KOPT-K1 (cell line): ENCODE results near the gene TIMP1.
A peak's percentile ranks its signal among the peaks of the same experiment; 100 is the strongest.

Experiments used
- H3K27ac ChIP-seq: fragments of 200-600 bp; sonication (generic); 2 replicates; pipeline ENCODE4 v1.5.1; 2016; ENCODE audit warnings: antibody characterized with exemption, mild to moderate bottlenecking, low read depth, low read length; ENCODE audit not compliant: poor library complexity, severe bottlenecking
- H3K36me3 ChIP-seq: fragments of 200-600 bp; sonication (generic); 2 replicates; pipeline ENCODE4 v1.5.1; 2017; ENCODE audit warnings: antibody characterized with exemption, mild to moderate bottlenecking, low read length, moderate library complexity; ENCODE audit not compliant: insufficient read depth
- H3K9me3 ChIP-seq: fragments of 200-600 bp; sonication (generic); 2 replicates; pipeline ENCODE4 v1.5.1; 2017; ENCODE audit warnings: antibody characterized with exemption, low read length, mild to moderate bottlenecking; ENCODE audit not compliant: insufficient read depth, poor library complexity, severe bottlenecking

TIMP1 gene

GRCh38 chrX:47581731-47582647, at the start of gene TIMP1:
TSS of gene TIMP1 (plus strand) at chrX:47582436. CDS start at chrX:47583416, 980 bp downstream.
- Histone ChIP-seq H3K36me3 (no peaks in the 10 kb centered on the region), H3K27ac (peak within 1 kb of the TSS; percentile 25), H3K9me3 (no peaks in the 10 kb centered on the region)

- no peak overlapping the region for H3K27ac ChIP-seq
- no peaks in the 10 kb centered on the region for H3K36me3 ChIP-seq
Observed at GRCh38 chrX:47539860-47540259, 42.4 kb upstream of the TIMP1 start.

GRCh38 chrX:47540754-47541538, 41.3 kb upstream of the TIMP1 start:
- Histone ChIP-seq H3K9me3 (no peaks in the 10 kb centered on the region), H3K36me3 (no peaks in the 10 kb centered on the region), H3K27ac (no peak overlapping the region)

More at GRCh38 chrX:47539860-47540259, 42.4 kb upstream of the TIMP1 start:
- H3K9me3 ChIP-seq = no peaks in the 10 kb centered on the region

GRCh38 chrX:47543496-47543895, 38.7 kb upstream of the TIMP1 start:
- no peaks in the 10 kb centered on the region for H3K9me3 ChIP-seq
- H3K27ac ChIP-seq = no peak overlapping the region
- no peaks in the 10 kb centered on the region for H3K36me3 ChIP-seq

GRCh38 chrX:47556045-47556623, 26.1 kb upstream of the TIMP1 start:
- no peak overlapping the region for H3K27ac ChIP-seq
- H3K9me3 ChIP-seq = no peaks in the 10 kb centered on the region
- no peaks in the 10 kb centered on the region for H3K36me3 ChIP-seq

GRCh38 chrX:47558436-47558835, 23.8 kb upstream of the TIMP1 start:
- Histone ChIP-seq H3K27ac (no peak overlapping the region), H3K9me3 (no peaks in the 10 kb centered on the region), H3K36me3 (peaks cover 10% of the 10 kb centered on the region; the same call in 1 of the 2 replicates)

- Histone ChIP-seq H3K9me3 (no peaks in the 10 kb centered on the region), H3K36me3 (peaks cover 29% of the 10 kb centered on the region), H3K27ac (peak overlapping the region; percentile 86)
Observed at GRCh38 chrX:47560179-47560933, 21.9 kb upstream of the TIMP1 start.

- Histone ChIP-seq H3K27ac (peak within 1 kb of the TSS; percentile 86), H3K9me3 (no peaks in the 10 kb centered on the region), H3K36me3 (peaks cover 31% of the 10 kb centered on the region)
Observed at GRCh38 chrX:47560934-47561658, 21.1 kb upstream of the TIMP1 start, which contains the start of gene ARAF. TSS of gene ARAF (plus strand) at chrX:47561205. CDS start at chrX:47562968, 1,763 bp downstream.

GRCh38 chrX:47561659-47562151, 20.5 kb upstream of the TIMP1 start:
- Histone ChIP-seq H3K27ac (peak overlapping the region; percentile 86), H3K36me3 (peaks cover 37% of the 10 kb centered on the region), H3K9me3 (no peaks in the 10 kb centered on the region)

GRCh38 chrX:47562615-47563243, 19.5 kb upstream of the TIMP1 start:
- Histone ChIP-seq H3K9me3 (no peaks in the 10 kb centered on the region), H3K36me3 (peaks cover 47% of the 10 kb centered on the region), H3K27ac (no peak overlapping the region)

- Histone ChIP-seq H3K36me3 (peaks cover 59% of the 10 kb centered on the region), H3K9me3 (no peaks in the 10 kb centered on the region), H3K27ac (no peak overlapping the region)
Observed at GRCh38 chrX:47563801-47564315, 18.4 kb upstream of the TIMP1 start.

- H3K27ac ChIP-seq = no peak overlapping the region
- no peaks in the 10 kb centered on the region for H3K9me3 ChIP-seq
- H3K36me3 ChIP-seq = peaks cover 66% of the 10 kb centered on the region
Observed at GRCh38 chrX:47564438-47565085, 17.7 kb upstream of the TIMP1 start.

- no peak overlapping the region for H3K27ac ChIP-seq
- peaks cover 80% of the 10 kb centered on the region for H3K36me3 ChIP-seq
- no peaks in the 10 kb centered on the region for H3K9me3 ChIP-seq
Observed at GRCh38 chrX:47566841-47567240, 15.4 kb upstream of the TIMP1 start.
